IPS-18a (cell line): ENCODE data around the gene MEPCE.

Source experiments
- H3K27ac ChIP-seq: one replicate; pipeline ENCODE4 v1.5.1; 2013; ENCODE audit warnings: low read length
- H3K27me3 ChIP-seq: one replicate; pipeline ENCODE4 v1.6.1; 2013; ENCODE audit warnings: mild to moderate bottlenecking, low read length; ENCODE audit not compliant: control insufficient read depth, insufficient read depth
- H3K36me3 ChIP-seq: one replicate; pipeline ENCODE4 v1.6.1; 2013; ENCODE audit warnings: low read depth, low read length; ENCODE audit not compliant: control insufficient read depth
- H3K4me1 ChIP-seq: one replicate; pipeline ENCODE4 v1.6.1; 2013; ENCODE audit warnings: low read depth, low read length; ENCODE audit not compliant: control insufficient read depth
- H3K4me3 ChIP-seq: one replicate; pipeline ENCODE4 v1.5.1; 2013; ENCODE audit warnings: low read length
- H3K9ac ChIP-seq: one replicate; pipeline ENCODE4 v1.6.1; 2013; ENCODE audit warnings: mild to moderate bottlenecking, low read length, moderate library complexity
- H3K9me3 ChIP-seq: one replicate; pipeline ENCODE4 v1.6.1; 2013; ENCODE audit warnings: low read depth, low read length; ENCODE audit not compliant: control insufficient read depth

MEPCE gene

DNA sequence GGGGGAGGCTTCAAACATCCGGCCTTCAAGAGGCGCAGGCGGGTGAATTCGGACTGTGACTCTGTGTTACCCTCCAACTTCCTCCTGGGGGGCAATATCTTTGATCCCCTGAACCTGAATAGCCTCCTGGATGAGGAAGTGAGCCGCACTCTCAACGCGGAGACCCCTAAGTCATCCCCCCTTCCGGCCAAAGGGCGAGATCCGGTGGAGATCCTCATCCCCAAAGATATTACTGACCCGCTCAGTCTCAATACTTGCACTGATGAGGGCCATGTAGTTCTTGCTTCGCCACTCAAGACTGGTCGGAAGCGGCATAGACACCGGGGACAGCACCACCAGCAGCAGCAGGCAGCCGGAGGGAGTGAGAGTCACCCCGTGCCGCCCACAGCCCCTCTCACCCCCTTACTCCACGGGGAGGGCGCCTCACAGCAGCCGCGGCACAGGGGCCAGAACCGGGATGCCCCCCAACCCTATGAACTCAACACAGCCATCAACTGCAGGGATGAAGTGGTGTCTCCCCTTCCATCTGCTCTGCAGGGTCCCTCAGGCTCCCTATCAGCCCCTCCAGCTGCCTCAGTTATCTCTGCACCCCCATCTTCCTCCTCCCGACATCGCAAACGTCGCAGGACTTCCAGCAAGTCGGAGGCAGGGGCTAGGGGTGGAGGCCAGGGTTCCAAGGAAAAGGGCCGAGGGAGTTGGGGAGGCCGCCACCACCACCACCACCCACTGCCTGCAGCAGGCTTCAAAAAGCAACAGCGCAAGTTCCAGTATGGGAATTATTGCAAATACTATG is 1.1 kb downstream of the MEPCE start:
- Histone ChIP-seq H3K36me3 (peaks cover 36% of the 10 kb centered on the region), H3K4me1 (peaks cover 4% of the 10 kb centered on the region), H3K27me3 (peaks cover 10% of the 10 kb centered on the region), H3K9me3 (no peaks in the 10 kb centered on the region), H3K27ac (no peak overlapping the region), H3K9ac (peak overlapping the region; percentile 98), H3K4me3 (peak overlapping the region; percentile 96)

DNA sequence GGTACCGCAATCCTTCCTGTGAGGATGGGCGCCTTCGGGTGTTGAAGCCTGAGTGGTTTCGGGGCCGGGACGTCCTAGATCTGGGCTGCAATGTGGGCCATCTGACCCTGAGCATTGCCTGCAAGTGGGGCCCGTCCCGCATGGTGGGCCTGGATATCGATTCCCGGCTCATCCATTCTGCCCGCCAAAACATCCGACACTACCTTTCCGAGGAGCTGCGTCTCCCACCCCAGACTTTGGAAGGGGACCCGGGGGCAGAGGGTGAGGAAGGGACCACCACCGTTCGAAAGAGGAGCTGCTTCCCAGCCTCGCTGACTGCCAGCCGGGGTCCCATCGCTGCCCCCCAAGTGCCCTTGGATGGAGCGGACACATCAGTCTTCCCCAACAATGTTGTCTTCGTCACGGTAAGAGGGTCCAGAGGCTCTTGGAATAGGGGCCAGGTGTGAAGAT is 1.7 kb downstream of the MEPCE start:
- Histone ChIP-seq H3K9me3 (no peaks in the 10 kb centered on the region), H3K4me1 (peaks cover 4% of the 10 kb centered on the region), H3K36me3 (peaks cover 36% of the 10 kb centered on the region), H3K27me3 (peaks cover 10% of the 10 kb centered on the region), H3K4me3 (peak overlapping the region; percentile 96), H3K27ac (no peak overlapping the region), H3K9ac (no peak overlapping the region)

DNA sequence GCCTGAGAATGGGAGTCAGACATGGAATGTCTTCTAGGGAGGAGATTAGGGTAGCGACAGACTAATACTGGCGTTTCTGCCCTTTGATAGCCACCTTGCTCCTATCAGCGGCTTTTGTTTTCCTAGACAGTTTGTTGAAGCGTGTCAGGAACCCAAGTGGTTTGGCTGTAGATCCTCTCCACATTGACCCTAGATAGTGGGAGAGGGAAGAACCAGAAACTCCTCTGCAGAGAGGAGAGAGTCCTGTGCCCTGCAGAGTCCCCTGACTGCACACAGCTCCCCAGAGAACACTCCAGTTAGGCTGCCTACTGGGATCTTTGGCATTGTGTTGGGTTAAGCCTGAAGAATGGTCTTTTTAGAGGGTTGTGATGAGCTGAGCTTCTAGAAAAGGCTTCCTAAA is 2.4 kb downstream of the MEPCE start:
- Histone ChIP-seq H3K9ac (no peak overlapping the region), H3K9me3 (no peaks in the 10 kb centered on the region), H3K4me3 (no peak overlapping the region), H3K4me1 (peaks cover 4% of the 10 kb centered on the region), H3K27me3 (peaks cover 10% of the 10 kb centered on the region), H3K27ac (no peak overlapping the region), H3K36me3 (peaks cover 36% of the 10 kb centered on the region)

- Histone ChIP-seq H3K36me3 (peaks cover 36% of the 10 kb centered on the region), H3K4me1 (peaks cover 4% of the 10 kb centered on the region), H3K9ac (no peak overlapping the region), H3K4me3 (no peak overlapping the region), H3K27me3 (peaks cover 3% of the 10 kb centered on the region), H3K9me3 (no peaks in the 10 kb centered on the region), H3K27ac (no peak overlapping the region)
Measured at GRCh38 chr7:100432621-100433275, 3.1 kb downstream of the MEPCE start.

GRCh38 chr7:100433276-100433591 is 3.6 kb downstream of the MEPCE start:
- Histone ChIP-seq H3K36me3 (peaks cover 36% of the 10 kb centered on the region), H3K9me3 (no peaks in the 10 kb centered on the region), H3K4me3 (no peak overlapping the region), H3K4me1 (peaks cover 4% of the 10 kb centered on the region), H3K9ac (no peak overlapping the region), H3K27me3 (no peaks in the 10 kb centered on the region), H3K27ac (no peak overlapping the region)

DNA sequence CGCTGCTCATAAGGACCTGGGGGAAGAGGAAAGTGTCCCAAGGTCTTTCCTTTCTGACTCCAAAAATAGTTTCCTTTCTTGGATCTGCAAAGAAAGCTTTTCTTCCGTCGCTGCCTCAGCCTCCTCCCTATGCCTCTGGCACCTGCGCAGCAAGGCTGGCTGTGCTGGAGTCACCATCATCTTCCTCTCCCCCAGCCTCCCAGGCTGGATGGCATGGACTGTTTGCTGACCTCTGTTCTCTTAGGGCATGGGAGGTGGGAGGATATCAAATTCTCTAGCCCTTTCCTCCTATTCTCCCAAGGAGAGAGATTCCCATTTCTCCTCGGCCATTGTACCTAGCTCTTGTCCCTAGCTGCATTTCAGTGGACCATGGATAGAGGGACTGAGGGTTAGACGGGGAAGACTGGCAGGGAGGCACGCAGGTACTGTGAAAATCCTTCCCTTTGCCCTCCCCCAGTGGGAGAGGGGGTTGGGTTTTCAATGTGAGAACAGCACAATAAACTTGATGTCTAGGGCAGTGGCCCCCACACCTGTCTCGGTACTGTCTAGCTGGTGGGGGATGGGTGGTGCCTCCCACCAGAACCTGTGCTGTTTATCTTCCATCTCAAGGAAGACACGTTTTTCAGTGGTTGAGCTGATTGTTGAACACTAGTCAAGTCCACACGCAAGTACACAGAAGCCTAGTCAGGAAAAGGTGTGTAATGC is 4.1 kb downstream of the MEPCE start:
- H3K4me1 ChIP-seq: peaks cover 4% of the 10 kb centered on the region
- peaks cover 36% of the 10 kb centered on the region for H3K36me3 ChIP-seq
- no peaks in the 10 kb centered on the region for H3K9me3 ChIP-seq
- no peak overlapping the region for H3K27ac ChIP-seq
- H3K27me3 ChIP-seq: no peaks in the 10 kb centered on the region
- H3K4me3 ChIP-seq: no peak overlapping the region
- H3K9ac ChIP-seq: no peak overlapping the region

GRCh38 chr7:100434297-100435144 is 4.9 kb downstream of the MEPCE start:
- Histone ChIP-seq H3K27ac (no peak overlapping the region), H3K27me3 (no peaks in the 10 kb centered on the region), H3K9ac (peak overlapping the region; percentile 49), H3K4me1 (peaks cover 4% of the 10 kb centered on the region), H3K9me3 (no peaks in the 10 kb centered on the region), H3K36me3 (peaks cover 36% of the 10 kb centered on the region), H3K4me3 (peak overlapping the region; percentile 70)

- H3K27ac ChIP-seq: no peak overlapping the region
- H3K9ac ChIP-seq: peak overlapping the region; percentile 54
- peak overlapping the region; percentile 70 for H3K4me3 ChIP-seq
- H3K27me3 ChIP-seq: no peaks in the 10 kb centered on the region
- no peaks in the 10 kb centered on the region for H3K9me3 ChIP-seq
- peaks cover 4% of the 10 kb centered on the region for H3K4me1 ChIP-seq
- H3K36me3 ChIP-seq: peaks cover 36% of the 10 kb centered on the region
Measured at GRCh38 chr7:100435401-100436304, 6.0 kb downstream of the MEPCE start.

DNA sequence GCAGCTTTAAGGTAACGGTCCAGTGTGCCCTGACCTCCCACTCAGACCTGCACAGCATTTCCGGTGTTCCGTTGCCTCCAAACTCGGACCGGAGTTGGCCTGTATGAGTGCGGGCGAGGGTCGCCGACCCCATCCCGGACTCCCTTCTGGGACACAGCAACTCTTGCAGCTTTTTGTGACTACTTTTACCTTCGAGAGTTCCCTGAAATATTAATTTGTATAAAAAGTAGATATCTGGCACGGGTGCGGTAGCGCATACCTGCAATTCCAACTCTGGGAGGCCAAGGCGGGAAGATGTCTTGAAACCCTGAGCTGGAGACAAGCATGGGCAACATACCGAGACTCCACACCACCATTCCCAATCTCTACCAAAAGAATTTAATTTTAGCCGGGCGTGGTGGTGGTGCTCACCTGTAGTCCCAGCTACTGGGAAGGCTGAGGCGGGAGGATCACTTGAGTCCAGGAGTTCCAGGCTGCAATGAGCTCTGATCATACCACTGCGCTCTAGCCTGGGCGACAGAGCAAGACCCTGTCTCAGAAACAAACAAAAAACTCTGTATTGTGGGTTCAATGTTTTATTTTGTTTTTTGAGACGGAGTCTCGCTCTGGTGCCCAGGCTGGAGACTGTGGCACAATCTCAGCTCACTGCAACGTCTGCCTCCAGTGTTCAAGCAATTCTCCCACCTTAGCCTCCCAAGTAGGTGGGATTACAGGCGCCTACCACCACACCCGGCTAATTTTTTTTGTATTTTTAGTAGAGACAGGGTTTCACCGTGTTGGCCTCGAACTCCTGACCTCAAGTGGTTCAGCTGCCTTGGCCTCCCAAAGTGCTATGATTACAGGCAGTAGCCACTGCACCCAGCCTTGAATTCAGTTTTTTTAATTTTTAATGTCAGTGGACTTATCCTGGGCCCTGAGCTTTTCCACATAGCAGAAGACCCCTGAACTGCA is 7.8 kb downstream of the MEPCE start:
- H3K36me3 ChIP-seq: peaks cover 25% of the 10 kb centered on the region
- no peaks in the 10 kb centered on the region for H3K4me1 ChIP-seq
- no peak overlapping the region for H3K27ac ChIP-seq
- H3K4me3 ChIP-seq: no peak overlapping the region
- no peaks in the 10 kb centered on the region for H3K9me3 ChIP-seq
- H3K9ac ChIP-seq: no peak overlapping the region
- H3K27me3 ChIP-seq: no peaks in the 10 kb centered on the region

DNA sequence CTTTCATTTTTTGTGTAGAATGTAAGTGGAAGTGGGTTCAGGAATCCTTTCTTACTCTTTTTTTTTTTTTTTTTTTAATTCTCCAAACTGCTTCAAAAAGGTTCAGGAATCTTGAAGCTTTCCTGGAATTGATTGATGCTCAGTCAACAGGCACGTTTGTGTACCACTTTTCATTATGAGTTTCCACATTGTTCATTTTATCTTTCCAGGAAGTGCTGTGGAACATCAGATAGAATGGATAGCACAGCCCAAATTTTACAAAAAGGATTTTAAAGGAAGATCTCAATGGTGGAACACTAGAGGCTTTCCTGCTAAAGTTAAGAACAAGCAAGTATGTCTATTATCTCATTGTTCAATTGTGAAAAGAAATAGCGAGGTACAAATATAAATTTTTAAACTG is 8.5 kb downstream of the MEPCE start:
- no peaks in the 10 kb centered on the region for H3K9me3 ChIP-seq
- no peaks in the 10 kb centered on the region for H3K4me1 ChIP-seq
- no peak overlapping the region for H3K4me3 ChIP-seq
- H3K36me3 ChIP-seq: peaks cover 19% of the 10 kb centered on the region
- H3K27me3 ChIP-seq: no peaks in the 10 kb centered on the region
- H3K9ac ChIP-seq: no peak overlapping the region
- no peak overlapping the region for H3K27ac ChIP-seq
